ENCODE results near the gene RANBP9.

RANBP9 gene

GRCh38 chr6:13735031-13735430 lies 23.4 kb upstream of the RANBP9 start:
- POLR2A ChIA-PET = interaction anchor here (0.6 to 0.7 kb wide), 2 partner anchors 9 to 27 kb away, joined by 3 read pairs; no protein-coding TSS in a partner anchor
- Histone ChIP-seq H3K4me3 (ENCODE audit: low read depth, low read length) (no peak overlapping the region), H3K36me3 (ENCODE audit: control insufficient read depth in 2 of 2, insufficient read depth in 1 of 2, low read length in 2 of 2) (no peaks in the 10 kb centered on the region), H3K9me3 (ENCODE audit: control insufficient read depth, insufficient read depth, low read depth, low read length) (no peaks in the 10 kb centered on the region), H3K4me1 (ENCODE audit: control insufficient read depth, insufficient read depth, low read length) (0 out of 2 replicates have a peak, but pooled peaks cover 3% of the 10 kb centered on the region), H3K27ac (ENCODE audit: extremely low read depth, low read depth, low read length) (no peak overlapping the region)
- no peak for TF ChIP-seq ZNF624 (tag by site-specific recombination; IDR thresholded peaks at IDR 0.05)
- TF ChIP-seq ZNF362 (tag by site-specific recombination; IDR thresholded peaks at IDR 0.05) = 0 out of 2 replicates have a peak, but pooled peaks have one; percentile 24
- CTCF ChIA-PET = interaction anchor here (0.7 kb wide), 1 partner anchor 174 kb away, joined by 3 read pairs; no protein-coding TSS in a partner anchor

- Histone ChIP-seq H3K9me3 (ENCODE audit: control insufficient read depth, insufficient read depth, low read depth, low read length) (no peaks in the 10 kb centered on the region), H3K4me3 (ENCODE audit: low read depth, low read length) (no peak overlapping the region; the same call in 1 of the 2 replicates), H3K27ac (ENCODE audit: extremely low read depth, low read depth, low read length) (no peak overlapping the region), H3K36me3 (ENCODE audit: control insufficient read depth in 2 of 2, insufficient read depth in 1 of 2, low read length in 2 of 2) (no peaks in the 10 kb centered on the region), H3K4me1 (ENCODE audit: control insufficient read depth, insufficient read depth, low read length) (0 out of 2 replicates have a peak, but pooled peaks cover 3% of the 10 kb centered on the region)
- POLR2A ChIA-PET = interaction anchor here (0.6 kb wide), 1 partner anchor 10 kb away, joined by 8 read pairs; no protein-coding TSS in a partner anchor
- CTCF ChIA-PET = interaction anchor here (0.6 kb wide), 2 partner anchors 42 to 123 kb away, joined by 3 to 4 read pairs; no protein-coding TSS in a partner anchor
- no peak for TF ChIP-seq CTCF (tag by site-specific recombination; IDR thresholded peaks at IDR 0.05)
- no peak for TF ChIP-seq ZBTB20 (tag by site-specific recombination; IDR thresholded peaks at IDR 0.05)
- TF ChIP-seq SP7 (tag by site-specific recombination; IDR thresholded peaks at IDR 0.05) = peak; percentile 27; the same call in 1 of the 2 replicates
- no peak for TF ChIP-seq ZNF211 (tag by site-specific recombination; IDR thresholded peaks at IDR 0.05; ENCODE audit: low read depth)
- peak; percentile 81; the same call in 1 of the 2 replicates for TF ChIP-seq ZNF600 (tag by site-specific recombination; IDR thresholded peaks at IDR 0.05)
- TF ChIP-seq GLIS2 (tag by site-specific recombination; IDR thresholded peaks at IDR 0.05) = no peak
- TF ChIP-seq ZNF398 (tag by site-specific recombination; IDR thresholded peaks at IDR 0.05) = peak; percentile 25; the same call in 1 of the 2 replicates
- no peak for TF ChIP-seq ZNF776 (tag by site-specific recombination; IDR thresholded peaks at IDR 0.05; ENCODE audit: borderline replicate concordance)
- TF ChIP-seq ZNF624 (tag by site-specific recombination; IDR thresholded peaks at IDR 0.05) = no peak
- TF ChIP-seq ZBTB26 (tag by site-specific recombination; optimal IDR thresholded peaks at IDR 0.05) = peak; percentile 17
- TF ChIP-seq BCL6B (tag by site-specific recombination; IDR thresholded peaks at IDR 0.05) = no peak
- no peak for TF ChIP-seq ZNF175 (tag by site-specific recombination; IDR thresholded peaks at IDR 0.05)
- TF ChIP-seq ZNF701 (tag by site-specific recombination; IDR thresholded peaks at IDR 0.05) = no peak
- no peak for TF ChIP-seq ZBTB7A (tag by site-specific recombination; IDR thresholded peaks at IDR 0.05; ENCODE audit: low read depth)
- TF ChIP-seq KLF1 (tag by site-specific recombination; IDR thresholded peaks at IDR 0.05) = no peak
- TF ChIP-seq HOXD13 (CRISPR knock-in tag; IDR thresholded peaks at IDR 0.05; ENCODE audit: borderline replicate concordance) = no peak
- TF ChIP-seq KLF16 (tag by site-specific recombination; IDR thresholded peaks at IDR 0.05) = no peak
- TF ChIP-seq ZNF132 (tag by site-specific recombination; IDR thresholded peaks at IDR 0.05; ENCODE audit: borderline replicate concordance) = no peak
- TF ChIP-seq ZNF473 (tag by site-specific recombination; IDR thresholded peaks at IDR 0.05) = no peak
- TF ChIP-seq ZNF341 (tag by site-specific recombination; IDR thresholded peaks at IDR 0.05; ENCODE audit: low read depth) = no peak
- no peak for TF ChIP-seq ZNF2 (tag by site-specific recombination; IDR thresholded peaks at IDR 0.05)
- TF ChIP-seq ZSCAN4 (tag by site-specific recombination; IDR thresholded peaks at IDR 0.05) = peak; percentile 95
- no peak for TF ChIP-seq ZNF423 (tag by site-specific recombination; IDR thresholded peaks at IDR 0.05)
- TF ChIP-seq GLIS1 (tag by site-specific recombination; IDR thresholded peaks at IDR 0.05) = no peak
- TF ChIP-seq ZNF529 (tag by site-specific recombination; IDR thresholded peaks at IDR 0.05; ENCODE audit: insufficient replicate concordance) = no peak
Measured at GRCh38 chr6:13733178-13733887, 21.7 kb upstream of the RANBP9 start.
